ENCODE results near the gene PHACTR3. TPM values are rescaled to one million over a fixed set of nuclear protein-coding genes. Genes with fewer than 3 reads are reported as not detected.

The PHACTR3 gene
- total and polyA plus RNA-seq, 2 experiments from 2014 or later = 0.45 to 0.61 TPM

GRCh38 chr20:59785669-59785959 lies 181.3 kb downstream of the PHACTR3 start:
- H4K20me1 ChIP-seq (replicated peaks; ENCODE audit: insufficient read depth) = no peaks in the 10 kb centered on the region
- H3K36me3 ChIP-seq (ENCODE audit: insufficient read depth) = no peaks in the 10 kb centered on the region
- H3K27ac ChIP-seq (ENCODE audit: low read depth) = no peak overlapping the region
- Mint-ChIP-seq H3K4me3 (no peak overlapping the region), H3K27me3 (ENCODE audit: insufficient read depth, low read depth, poor library complexity) (peaks cover 5% of the 10 kb centered on the region), H3K4me1 (peaks cover 2% of the 10 kb centered on the region; the same call in 1 of the 3 replicates), H3K36me3 (ENCODE audit: low read depth) (no peaks in the 10 kb centered on the region), H3K27ac (no peak overlapping the region), H3K9me3 (no peaks in the 10 kb centered on the region)
- DNase-seq (ENCODE audit: low spot score) (no peak), ATAC-seq (no peak)
- H3K27me3 ChIP-seq (ENCODE audit: insufficient read depth) = no peaks in the 10 kb centered on the region
- no peaks in the 10 kb centered on the region for H3K9me2 ChIP-seq (ENCODE audit: insufficient read depth)
- H2AFZ ChIP-seq = no peak overlapping the region
- no peak overlapping the region for H3K4me3 ChIP-seq
- TF ChIP-seq EZH2phosphoT487 (IDR thresholded peaks at IDR 0.05; ENCODE audit: unreplicated experiment) (no peak), CREB1 (CRISPR knock-in tag; IDR thresholded peaks at IDR 0.05; ENCODE audit: low read depth) (no peak), NANOG (IDR thresholded peaks at IDR 0.05; ENCODE audit: borderline replicate concordance) (no peak), EZH2 (IDR thresholded peaks at IDR 0.05; ENCODE audit: low read depth, unreplicated experiment) (no peak), ZNF114 (CRISPR knock-in tag; IDR thresholded peaks at IDR 0.05) (no peak), JUNB (IDR thresholded peaks at IDR 0.05; ENCODE audit: unreplicated experiment) (no peak), REST (IDR thresholded peaks at IDR 0.05; ENCODE audit: unreplicated experiment) (no peak), CTCF (conservative IDR thresholded peaks at IDR 0.05; ENCODE audit: low read depth in 2 of 2) (no peak), STAT1 (IDR thresholded peaks at IDR 0.05; ENCODE audit: unreplicated experiment) (no peak), ZNF331 (CRISPR knock-in tag; IDR thresholded peaks at IDR 0.05; ENCODE audit: low read depth) (no peak), POLR2AphosphoS5 (IDR thresholded peaks at IDR 0.05; ENCODE audit: low read depth) (no peak), ETS1 (IDR thresholded peaks at IDR 0.05) (no peak), ZNF462 (CRISPR knock-in tag; IDR thresholded peaks at IDR 0.05) (no peak)
- H3K79me2 ChIP-seq (replicated peaks; ENCODE audit: insufficient read depth) = no peaks in the 10 kb centered on the region
- H3K4me1 ChIP-seq (ENCODE audit: insufficient read depth) = no peaks in the 10 kb centered on the region
- H3K4me2 ChIP-seq = no peak overlapping the region
- H3F3A ChIP-seq (replicated peaks; ENCODE audit: low read depth) = no peaks in the 10 kb centered on the region
